Activated gamma-delta T cell treated with Interleukin-2 at 50 U/mL for 16 hours (primary cell): Measurements from ENCODE around the gene WDFY3.

Source experiments
- DNase-seq: peaks from one replicate; pipeline ENCODE4 v3.0.0-alpha.2; 2020

The WDFY3 gene

DNA sequence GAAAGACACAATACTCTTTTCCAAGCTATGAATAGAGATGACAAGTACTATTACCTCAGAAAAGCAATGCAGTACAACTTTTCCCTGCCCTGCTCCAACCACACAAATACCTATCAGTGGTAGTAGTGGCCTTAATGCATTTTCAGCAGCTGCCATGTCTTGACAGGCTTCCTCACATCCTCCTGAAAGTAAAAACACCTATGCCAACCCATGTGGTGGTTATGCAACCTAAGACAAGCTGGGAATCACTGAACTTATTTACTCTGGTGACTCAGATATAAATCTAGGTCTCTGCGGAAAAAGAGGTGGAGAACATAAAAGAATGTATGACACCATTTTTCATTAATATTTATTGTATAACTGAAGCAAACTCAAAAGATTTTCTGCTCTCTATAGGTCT is 14.5 kb downstream of the WDFY3 start:
- no peak for DNase-seq

DNA sequence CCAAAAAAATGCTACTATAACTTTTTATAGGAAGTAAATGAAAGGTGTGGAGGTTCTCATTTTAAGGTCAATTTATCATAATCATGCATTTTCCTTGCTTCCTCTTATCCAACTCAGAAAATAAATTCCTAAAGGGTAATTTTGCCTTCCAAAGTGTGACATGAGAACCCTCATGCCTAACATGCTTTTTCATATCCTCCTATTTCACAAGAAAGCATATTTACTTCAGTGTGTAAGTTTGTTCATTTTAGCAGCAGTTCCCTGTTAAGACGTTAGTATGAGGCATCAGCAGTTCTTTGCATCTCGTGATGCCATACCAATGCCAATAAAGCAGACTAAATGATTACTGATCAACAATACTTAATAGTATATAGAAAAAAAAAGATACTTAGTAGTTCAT is 18.4 kb downstream of the WDFY3 start:
- no peak for DNase-seq

DNA sequence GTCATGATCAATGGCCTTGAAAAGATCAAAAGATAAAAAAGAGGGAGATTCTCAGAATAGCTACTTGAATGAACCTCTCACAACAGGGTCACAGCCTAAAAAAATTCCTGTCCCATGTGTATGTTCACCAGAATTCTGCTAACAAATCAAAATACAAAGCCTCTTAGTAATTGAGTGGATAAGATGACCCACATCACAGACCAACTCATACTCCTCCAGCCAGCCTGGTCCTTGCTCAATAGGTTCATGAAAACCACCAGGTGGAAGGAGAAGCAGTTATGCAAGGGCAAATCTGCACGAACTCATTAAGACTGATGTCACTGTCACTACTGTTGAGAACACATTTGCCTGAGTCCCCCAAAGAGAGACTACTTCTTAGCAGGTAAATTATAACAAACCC is 21.5 kb downstream of the WDFY3 start:
- DNase-seq, result no peak

DNA sequence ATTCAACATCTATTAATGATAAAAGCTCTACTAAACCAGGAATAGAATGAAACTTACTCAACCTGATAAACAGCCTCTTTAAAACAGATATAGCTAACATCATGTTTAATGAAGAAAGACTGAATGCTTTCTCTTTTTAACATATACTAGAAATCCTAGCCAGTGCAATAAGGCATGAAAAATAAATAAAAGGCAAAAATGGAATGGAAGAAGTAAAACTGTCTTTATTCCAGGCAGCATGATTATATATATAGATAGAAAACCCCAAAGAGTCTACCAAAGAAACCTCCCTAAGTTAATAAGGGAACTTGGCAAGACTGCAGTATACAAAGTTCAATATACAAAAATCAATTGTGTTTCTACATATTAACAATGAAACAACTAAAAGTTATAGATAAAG is 25.5 kb downstream of the WDFY3 start:
- DNase-seq, result no peak

DNA sequence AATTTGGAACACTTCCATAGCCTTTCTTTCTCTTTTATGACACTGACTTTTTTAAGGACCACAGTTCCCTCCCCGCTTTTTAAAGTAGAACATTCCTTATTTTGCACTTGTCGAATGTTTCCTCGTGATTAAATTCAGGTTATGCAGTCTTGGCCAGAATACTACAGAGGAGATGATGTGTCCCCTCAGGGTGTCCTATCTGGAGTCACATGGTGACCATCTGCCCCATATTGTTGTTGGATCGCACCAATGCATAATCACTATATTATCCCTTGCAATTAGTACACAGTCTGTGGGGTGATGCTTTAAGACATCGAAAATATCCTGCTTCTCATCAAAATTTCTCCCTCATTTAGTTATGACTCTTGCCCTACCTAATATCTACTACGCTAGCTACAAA is 27.4 kb downstream of the WDFY3 start:
- no peak for DNase-seq

DNA sequence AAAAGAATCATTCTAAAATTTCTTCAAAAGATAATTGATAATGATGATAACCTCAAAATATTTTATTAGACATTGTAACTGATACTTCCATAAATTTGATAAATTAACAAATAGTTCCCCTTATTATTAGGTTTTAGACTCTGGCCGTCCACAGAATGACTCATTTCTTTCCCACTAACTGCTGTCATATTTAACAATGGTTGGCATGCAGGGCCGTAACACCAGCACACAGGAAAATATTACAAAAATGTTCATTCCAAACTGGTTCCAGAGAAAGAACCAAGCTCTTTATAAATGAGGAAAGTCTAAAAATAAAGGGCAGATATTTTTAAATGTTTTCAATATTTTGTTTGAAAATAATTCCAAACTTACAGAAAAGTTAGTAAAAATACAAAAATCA is 28.2 kb downstream of the WDFY3 start:
- DNase-seq, result no peak

DNA sequence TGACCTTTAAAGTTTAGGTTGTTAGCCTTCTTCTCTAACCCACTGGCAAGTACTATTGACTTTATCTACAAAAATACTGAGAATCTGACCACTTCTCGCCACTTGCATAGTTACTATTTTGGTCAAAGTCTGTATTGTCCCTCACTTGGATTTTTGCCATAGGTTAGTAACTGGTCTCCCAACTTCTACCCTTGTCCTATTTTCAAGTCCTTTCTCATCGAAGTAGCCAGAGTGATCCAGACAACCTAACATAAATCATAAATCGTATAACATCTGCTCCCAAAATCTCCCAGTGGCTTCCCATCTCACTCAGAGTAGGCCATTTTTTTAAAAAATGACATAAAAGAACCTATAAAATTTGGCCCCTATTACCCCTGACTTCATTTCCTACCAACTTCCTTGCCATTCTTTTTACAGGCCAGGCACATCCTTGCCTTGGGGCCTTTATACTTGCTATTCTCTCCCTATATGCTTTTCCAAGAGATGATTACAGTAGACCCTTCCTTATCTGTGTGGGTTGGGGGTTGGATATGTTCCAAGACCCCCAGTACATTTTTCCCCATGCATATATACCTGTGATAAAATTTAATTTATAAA is 29.0 kb downstream of the WDFY3 start:
- DNase-seq, result no peak

DNA sequence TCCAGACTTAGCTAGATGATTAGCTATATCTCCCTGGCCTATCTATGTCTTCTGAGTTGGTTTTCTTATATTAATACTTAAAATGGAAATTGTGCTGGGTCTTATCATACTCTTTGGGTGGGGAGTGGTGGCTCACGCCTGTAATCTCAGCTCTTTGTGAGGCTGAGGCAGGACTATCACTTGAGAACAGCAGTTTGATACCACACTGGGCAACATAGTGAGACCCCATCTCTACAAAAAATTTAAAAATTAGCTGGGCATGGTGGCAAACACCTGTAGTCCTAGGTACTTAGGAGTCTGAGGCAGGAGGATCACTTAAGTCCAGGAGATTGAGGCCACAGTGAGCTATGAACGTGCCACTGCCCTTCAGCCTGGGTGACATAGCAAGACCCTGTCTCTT is 30.4 kb downstream of the WDFY3 start:
- no peak for DNase-seq

DNA sequence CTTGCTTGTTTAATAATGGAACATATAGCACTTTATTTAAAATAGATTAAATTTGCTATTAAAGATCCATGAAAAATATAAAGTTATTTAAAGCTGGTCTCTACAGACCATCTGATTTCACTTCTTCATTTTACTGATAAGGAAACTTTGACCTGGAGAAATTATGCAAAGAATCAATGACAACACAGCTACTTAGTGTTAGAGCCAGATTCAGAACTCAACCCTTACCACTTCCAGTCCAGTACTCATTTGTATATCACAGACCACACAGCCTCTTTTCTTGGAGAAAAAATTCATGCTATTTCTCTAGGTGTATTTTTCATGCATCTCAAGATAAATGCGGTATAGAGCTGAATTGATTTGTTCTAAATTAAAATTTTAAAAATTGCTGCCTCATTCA is 34.0 kb downstream of the WDFY3 start:
- no peak for DNase-seq

DNA sequence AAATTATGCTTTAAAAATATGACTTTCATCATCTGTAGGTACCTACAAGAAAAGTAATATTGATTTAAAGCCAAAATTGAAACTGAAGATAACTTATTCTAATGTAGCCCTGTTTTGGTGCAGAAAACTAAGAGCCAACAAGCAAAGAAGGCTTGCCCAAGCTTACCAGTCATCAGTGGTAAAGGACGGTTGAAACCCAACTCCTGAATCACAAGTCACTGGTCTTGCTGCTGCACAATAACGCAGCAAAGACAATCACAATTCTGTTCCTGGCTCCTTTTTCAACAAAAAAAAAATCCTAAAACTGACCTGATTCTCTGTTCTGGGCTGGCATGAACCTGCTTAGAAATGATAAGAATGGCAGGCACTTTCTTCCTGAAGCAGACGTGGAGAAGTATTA is 34.5 kb downstream of the WDFY3 start:
- DNase-seq, result no peak

DNA sequence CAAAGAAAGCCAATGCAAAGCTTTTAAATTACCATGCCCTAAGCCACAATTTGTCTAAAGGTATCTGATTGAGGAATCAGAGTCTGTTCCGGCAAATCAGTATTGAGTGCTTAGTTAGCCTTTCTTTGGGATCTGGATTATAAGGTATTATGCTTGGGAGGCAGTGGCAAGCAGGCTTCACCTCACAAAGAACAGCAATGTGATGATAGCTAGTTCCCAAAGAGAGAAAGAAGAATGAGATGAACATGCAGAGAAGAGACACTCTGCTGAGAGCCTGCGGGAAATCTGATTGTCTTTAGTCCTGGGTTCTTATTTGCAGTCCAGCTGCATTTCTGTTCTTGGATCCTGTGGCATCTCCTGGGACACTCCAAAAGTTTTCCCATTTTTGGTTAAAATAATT is 35.2 kb downstream of the WDFY3 start:
- DNase-seq, result no peak

DNA sequence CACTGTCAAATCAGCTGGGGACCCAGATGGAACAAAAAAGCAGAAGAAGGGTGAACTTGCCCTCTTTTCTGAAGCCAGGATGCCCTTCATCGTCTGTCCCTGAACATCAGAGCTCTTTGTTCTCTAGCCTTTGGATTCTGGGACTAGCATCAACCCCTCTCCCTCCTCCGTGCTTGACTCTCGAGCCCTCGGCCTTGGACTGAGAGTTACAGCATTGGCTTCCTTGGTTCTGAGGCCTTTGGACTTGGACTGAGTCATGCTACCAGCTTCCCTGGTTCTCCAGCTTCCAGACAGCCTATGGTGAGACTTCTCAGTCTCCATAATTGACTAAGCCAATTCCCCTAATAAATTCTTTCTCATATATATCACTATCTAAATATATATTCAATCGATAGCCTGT is 38.4 kb downstream of the WDFY3 start:
- no peak for DNase-seq

DNA sequence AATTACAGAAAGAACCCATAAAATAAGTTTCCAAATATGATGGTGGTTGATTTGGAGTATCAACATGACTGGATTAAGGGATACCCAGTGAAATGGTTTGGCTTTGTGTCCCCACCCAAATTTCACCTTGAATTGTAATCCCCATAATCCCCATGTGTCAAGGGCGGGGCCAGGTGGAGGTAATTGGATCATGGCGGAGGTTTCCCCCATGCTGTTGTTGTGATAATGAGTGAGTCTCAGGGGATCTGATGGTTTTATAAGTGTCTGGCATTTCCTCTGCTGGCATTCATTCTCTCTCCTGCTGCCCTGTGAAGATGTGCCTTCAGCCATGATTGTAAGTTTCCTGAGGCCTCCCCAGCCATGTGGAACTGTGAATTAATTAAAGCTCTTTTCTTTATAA is 39.1 kb downstream of the WDFY3 start:
- DNase-seq, result no peak

DNA sequence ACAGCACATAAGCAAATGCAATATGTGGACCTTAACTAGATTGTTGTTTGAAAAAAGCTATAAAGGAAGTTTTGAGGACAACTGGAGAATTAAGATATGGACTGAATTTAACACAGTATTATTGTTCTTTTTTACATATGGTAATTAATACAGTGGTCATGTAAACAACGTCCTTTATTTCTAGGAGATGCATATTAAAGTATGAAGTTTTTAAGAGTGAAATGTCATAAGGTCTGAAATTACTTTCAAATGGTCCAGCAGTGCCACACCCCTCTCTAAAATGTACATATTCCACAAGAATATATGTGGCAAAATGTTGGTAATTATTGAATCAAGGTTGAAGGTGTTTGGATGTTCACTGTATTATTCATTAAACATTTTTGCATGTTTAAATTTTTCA is 40.9 kb downstream of the WDFY3 start:
- no peak for DNase-seq

DNA sequence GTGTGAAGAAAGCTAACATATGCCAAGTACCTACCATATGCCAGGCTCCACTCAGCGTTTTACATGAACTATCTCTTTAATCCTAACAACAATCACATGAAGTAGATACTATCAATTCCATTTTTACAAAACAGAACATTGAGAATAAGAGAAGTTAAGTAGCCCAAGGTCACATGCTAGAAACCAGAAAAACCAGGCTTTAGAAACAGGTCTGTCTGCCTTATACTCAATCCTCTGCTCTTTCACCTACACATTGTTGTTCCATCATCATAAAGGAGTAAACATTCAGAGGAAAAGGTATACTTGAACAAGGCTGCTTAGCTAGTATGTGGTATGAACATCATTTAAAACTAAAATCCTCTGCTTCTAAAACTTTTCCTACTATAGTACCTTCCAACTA is 42.1 kb downstream of the WDFY3 start:
- no peak for DNase-seq

DNA sequence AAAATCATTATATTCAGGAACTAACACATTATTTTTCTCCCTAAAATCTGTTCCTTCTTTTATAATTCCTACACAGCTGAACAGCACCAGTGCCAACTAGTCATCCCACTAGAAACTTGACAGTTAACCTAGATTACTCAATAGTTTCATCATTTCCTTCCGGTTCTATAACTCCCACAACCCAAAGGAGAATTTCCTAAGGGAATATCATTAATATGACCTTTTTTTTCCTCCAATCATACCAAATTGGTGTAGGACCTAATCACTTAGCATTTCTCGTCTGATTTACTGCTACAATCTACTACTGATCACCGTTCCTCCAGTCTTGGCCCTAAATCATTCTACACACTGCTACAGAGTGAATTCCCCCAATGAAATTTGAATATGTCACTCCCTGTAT is 45.9 kb downstream of the WDFY3 start:
- no peak for DNase-seq

DNA sequence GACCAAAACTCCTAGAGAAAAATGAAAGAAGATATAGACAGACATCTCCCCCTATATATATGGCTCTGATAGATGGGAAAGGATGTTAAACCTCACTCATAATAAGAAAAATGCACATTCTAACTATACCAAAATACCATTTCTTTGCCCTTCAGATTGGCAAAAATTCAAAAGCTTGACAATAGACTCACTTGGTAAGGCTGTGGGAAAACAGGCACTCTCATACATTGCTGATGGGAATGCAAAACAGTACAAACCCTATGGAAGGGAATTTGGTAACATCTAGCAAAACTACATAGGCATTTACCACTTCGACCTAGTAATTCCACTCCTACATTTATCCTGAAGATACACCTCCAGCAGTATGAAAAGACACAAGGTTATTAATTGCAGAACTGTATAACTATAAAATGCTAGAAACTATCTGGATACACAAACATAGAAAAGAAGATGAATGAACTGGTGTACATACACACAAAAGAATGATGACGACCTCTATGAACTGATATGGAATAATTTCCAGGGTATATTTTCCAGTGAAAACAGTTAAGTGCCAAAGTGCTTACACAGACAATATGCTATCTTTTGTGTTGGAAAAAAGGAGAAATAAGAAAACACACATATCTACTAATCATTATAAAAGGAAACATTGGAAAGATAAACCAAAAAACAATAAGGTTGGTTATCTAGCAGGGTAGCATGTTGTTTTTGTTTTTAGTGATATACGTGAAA is 48.5 kb downstream of the WDFY3 start:
- no peak for DNase-seq

DNA sequence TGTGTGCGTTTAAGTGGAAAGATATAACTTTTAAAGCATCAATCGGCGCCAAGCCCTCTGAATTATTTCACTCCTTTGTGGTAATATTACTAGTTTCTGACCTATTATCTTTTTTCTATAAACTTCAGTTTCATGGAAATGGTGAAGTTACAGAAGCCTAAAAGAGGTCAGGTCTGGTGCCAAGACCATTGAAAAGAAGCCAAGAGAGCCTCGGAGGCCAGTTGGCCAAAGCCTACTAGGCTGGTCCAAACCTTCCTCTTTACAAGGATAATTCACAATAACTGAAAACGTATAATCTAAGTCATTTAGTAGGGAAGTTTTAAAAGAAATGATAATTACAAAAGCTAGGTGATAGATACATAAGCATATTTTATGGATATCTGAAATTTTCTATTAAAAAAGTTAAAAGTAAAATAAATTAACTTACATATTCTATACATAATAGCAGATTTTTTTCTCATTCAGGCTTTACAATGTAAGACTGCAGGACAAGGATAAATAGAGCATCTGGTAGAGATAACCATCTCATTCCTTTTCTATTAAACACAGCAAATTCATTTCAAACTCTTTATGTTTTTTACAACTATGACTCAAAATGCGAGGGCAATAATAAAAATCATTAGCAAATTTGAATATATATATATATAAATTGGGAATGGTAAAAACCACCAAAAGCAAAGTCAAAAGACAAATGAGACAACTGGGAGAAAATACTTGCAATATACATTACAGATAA is 49.2 kb downstream of the WDFY3 start:
- DNase-seq, result no peak

DNA sequence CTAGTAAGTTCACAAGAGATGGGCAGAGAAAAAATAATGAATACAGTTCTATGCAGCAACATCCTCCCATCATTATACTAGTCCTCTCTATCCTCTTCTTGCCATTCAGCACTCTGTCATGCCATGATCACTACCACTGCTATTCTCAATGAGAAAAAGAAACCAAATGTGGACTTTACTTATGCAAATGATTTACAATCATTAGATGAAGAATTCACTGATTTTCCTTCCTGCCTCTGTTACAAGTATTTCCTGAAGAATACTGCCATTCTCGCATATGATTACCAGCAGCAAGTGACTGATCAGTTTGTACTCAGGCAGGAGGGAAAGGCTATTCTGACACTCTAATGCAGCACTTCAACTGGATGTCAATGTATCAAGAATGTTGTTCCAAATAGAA is 50.3 kb downstream of the WDFY3 start:
- DNase-seq, result no peak

DNA sequence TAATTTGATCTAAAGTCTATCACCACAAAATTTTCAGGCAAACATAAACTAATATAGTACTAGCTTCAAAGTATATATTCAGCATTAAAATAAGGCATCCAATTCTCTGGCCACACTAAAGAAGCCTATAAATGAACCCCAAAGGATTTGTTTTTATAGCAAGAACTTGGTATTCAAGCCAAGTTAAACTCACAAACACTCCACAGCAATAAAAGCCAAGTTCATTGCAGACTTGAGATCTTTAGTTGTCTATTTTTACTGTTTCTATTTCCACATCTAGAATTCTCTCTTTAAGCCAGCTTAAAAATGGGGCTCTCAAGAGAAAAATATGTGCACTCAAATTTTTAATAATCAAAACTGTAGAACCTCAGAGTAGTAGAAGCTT is 51.1 kb downstream of the WDFY3 start:
- no peak for DNase-seq

DNA sequence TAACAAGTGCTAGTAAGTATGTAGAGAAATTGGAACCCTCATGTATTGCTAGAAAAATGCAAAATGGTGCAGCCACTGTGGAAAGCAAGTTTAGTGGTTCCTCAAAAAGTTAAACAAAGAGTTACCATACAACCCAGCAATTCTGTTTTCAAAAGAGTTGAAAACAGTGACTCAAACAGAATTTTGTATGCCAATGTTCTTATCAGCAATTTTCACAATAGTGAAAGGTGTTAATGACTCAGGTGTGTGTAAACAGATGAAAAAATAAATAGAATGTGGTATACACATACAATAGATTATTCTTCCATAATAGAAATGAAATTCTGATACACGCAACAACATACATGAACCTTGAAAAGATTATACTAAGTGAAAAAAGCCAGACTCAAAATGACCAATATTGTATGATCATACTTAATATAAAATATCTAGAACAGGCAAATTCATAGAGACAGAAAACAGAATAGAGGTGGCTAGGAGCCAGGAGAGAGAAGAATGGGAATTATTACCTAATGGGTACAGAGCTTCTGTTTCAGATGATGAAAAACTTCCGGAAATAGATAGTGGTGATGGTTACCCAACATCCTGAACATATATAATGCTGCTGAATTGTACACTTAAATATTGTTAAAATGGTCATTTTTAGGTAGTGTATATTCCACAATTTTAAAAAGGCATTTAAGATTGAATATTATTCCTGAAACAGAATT is 51.6 kb downstream of the WDFY3 start:
- DNase-seq, result no peak

DNA sequence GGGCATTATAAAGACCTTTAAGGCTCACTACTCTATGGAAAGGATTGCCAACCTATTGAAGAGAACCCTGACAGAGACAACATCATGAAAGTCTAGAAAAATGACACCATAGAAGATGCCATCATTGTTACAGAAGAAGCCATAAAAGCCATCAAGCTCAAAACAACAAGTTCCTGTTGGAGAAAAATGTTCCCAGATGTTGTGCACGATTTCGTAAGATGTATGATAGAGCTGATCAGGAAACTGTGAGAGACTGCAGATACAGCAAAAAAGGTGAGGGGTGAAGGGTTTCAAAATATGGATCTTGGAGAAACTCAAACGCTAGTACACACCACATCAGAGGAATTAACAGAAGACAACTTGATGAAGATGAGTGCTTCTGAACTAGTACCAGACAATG is 53.3 kb downstream of the WDFY3 start:
- DNase-seq, result no peak

DNA sequence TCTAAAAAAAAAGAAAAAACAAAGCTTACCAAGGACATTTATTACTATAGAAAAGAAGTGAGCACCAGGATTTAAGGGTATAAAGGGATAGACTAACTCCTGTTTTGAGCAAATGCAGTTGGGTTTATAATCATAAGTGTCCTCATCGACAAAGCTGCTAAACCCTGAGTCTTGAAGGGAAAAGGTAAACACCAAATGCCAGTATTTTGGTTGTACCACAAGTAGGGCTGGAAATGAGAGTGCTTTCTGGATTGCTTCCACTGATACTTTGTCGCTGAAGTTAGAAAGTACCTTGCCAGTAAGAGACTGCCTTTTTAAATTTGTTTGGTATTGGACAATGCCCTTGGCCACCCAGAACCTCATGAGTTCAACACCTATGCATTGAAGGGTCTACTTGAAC is 53.7 kb downstream of the WDFY3 start:
- DNase-seq, result no peak

DNA sequence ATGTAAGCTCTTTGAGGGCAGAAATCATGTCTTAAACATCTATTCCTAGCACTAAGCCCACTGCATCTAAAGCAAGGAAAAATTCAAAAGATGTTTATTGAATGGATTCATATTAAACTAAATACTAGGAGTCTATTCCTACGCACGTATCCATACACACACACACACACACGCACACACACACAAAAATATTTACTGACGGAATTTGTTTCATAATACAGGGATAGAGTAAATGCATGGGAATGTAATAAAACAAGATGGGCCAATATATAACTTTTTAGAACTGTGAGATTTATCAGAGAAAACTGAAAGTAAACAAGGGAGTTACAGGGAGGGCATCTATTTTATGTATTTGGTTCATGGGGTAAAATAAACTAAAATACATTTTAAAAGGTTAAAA is 57.6 kb downstream of the WDFY3 start:
- no peak for DNase-seq
